DND-41 (cell line): ENCODE data around the gene MPST.

Experiments
- ATAC-seq: fragments of 200-7000 bp; cut with Tn5 transposase; 3 replicates; pipeline ENCODE4 v1.9.1; 2021; ENCODE audit warnings: low read depth; ENCODE audit not compliant: insufficient read depth
- DNase-seq: peaks from one replicate; pipeline ENCODE4 v3.0.0-alpha.2; 2020
- H2AFZ ChIP-seq: 2 replicates; pipeline ENCODE4 v1.6.0; 2012; ENCODE audit warnings: low read depth, low read length
- H3K27ac ChIP-seq: 2 replicates; pipeline ENCODE4 v1.5.1; 2012; ENCODE audit warnings: low read length, inconsistent platforms
- H3K27me3 ChIP-seq: fragments of 200-600 bp; sonication (generic); 2 replicates; pipeline ENCODE4 v1.6.0; 2012; ENCODE audit warnings: low read length, mild to moderate bottlenecking, inconsistent platforms; ENCODE audit not compliant: insufficient read depth, poor library complexity
- H3K36me3 ChIP-seq: 2 replicates; pipeline ENCODE4 v1.5.1; 2012; ENCODE audit warnings: low read length, inconsistent platforms; ENCODE audit not compliant: insufficient read depth
- H3K4me1 ChIP-seq: 2 replicates; pipeline ENCODE4 v1.5.1; 2012; ENCODE audit warnings: mild to moderate bottlenecking, low read length; ENCODE audit not compliant: insufficient read depth
- H3K4me2 ChIP-seq: 2 replicates; pipeline ENCODE4 v1.6.0; 2012; ENCODE audit warnings: mild to moderate bottlenecking, moderate library complexity, low read length, inconsistent platforms; ENCODE audit not compliant: insufficient read depth
- H3K4me3 ChIP-seq, 2 experiments: fragments of 200-600 bp in 1 of 2; shearing (Covaris generic) in 1 of 2; 2 replicates each; pipeline ENCODE4 v1.5.1; 2012 to 2016; ENCODE audit warnings: inconsistent platforms in 2 of 2, low read length in 2 of 2, mild to moderate bottlenecking in 2 of 2, low read depth in 1 of 2, moderate library complexity in 1 of 2
- H3K79me2 ChIP-seq: 2 replicates; pipeline ENCODE4 v1.6.0; 2012; ENCODE audit warnings: low read length, inconsistent platforms; ENCODE audit not compliant: insufficient read depth
- H3K9ac ChIP-seq: 2 replicates; pipeline ENCODE4 v1.6.0; 2012; ENCODE audit warnings: low read depth, mild to moderate bottlenecking, inconsistent platforms, low read length, moderate library complexity
- H3K9me3 ChIP-seq: 2 replicates; pipeline ENCODE4 v1.5.1; 2012; ENCODE audit warnings: low read length, moderate library complexity, mild to moderate bottlenecking, inconsistent platforms; ENCODE audit not compliant: insufficient read depth, severe bottlenecking
- H4K20me1 ChIP-seq: 2 replicates; pipeline ENCODE4 v1.6.0; 2012; ENCODE audit warnings: low read length; ENCODE audit not compliant: insufficient read depth
- EZH2 ChIP-seq: IDR thresholded peaks from 3 replicates; pipeline ENCODE4 v1.6.1; 2012; ENCODE audit warnings: borderline replicate concordance, low read depth, mild to moderate bottlenecking, moderate library complexity, low read length, inconsistent platforms; ENCODE audit not compliant: severe bottlenecking
- TF ChIP-seq, protein P1 (sequence below): IDR thresholded peaks from 2 replicates; pipeline ENCODE4 v1.5.1; 2012; ENCODE audit warnings: borderline replicate concordance, low read length, moderate library complexity, mild to moderate bottlenecking; ENCODE audit not compliant: poor library complexity, severe bottlenecking; ENCODE audit errors: extremely low read depth

The MPST gene

DNA sequence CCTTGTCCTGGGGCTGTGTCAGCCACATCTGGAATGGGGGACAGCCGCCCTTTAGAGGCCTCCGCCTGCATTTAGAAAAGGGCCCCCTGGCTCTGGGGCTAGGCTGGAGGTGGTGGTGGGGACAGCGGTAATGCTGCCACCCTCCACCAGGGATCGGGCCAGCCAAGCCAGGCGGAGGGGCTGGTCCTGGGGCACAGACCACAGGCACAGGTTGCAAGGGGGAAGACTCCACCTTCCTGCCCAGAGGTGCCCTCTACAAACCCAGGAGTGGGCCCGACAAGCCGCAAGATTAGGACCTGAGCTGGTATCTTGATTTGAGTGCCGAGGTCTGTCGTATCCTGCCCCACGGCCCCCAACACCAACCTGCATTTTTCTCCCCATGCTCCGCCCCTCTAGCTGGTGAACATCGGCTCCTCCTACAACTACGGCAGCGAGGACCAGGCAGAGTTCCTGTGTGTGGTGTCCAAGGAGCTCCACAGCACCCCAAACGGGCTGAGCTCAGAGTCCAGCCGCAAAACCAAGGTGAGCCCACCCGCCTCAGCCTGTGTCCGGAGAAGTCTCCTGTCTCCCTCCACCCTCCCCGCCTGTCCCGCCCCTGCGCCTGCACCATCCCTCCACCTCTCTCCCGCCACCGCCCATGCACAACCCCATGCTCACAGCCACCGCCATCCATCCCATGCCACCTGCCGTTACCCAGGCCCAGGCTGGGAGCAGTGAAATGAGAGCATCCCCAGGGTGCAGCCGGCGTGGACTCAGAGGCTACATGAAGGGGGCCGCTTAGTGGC, 39.6 kb downstream of the MPST start:
- H3K4me3 ChIP-seq = no peak overlapping the region
- no peak for TF ChIP-seq EZH2
- TF ChIP-seq, protein P1, sequence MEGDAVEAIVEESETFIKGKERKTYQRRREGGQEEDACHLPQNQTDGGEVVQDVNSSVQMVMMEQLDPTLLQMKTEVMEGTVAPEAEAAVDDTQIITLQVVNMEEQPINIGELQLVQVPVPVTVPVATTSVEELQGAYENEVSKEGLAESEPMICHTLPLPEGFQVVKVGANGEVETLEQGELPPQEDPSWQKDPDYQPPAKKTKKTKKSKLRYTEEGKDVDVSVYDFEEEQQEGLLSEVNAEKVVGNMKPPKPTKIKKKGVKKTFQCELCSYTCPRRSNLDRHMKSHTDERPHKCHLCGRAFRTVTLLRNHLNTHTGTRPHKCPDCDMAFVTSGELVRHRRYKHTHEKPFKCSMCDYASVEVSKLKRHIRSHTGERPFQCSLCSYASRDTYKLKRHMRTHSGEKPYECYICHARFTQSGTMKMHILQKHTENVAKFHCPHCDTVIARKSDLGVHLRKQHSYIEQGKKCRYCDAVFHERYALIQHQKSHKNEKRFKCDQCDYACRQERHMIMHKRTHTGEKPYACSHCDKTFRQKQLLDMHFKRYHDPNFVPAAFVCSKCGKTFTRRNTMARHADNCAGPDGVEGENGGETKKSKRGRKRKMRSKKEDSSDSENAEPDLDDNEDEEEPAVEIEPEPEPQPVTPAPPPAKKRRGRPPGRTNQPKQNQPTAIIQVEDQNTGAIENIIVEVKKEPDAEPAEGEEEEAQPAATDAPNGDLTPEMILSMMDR = no peak
- no peak overlapping the region for H2AFZ ChIP-seq
- DNase-seq (no peak), ATAC-seq (no peak)
- no peaks in the 10 kb centered on the region for H3K4me1 ChIP-seq
- H3K36me3 ChIP-seq = peaks cover 57% of the 10 kb centered on the region
- H3K79me2 ChIP-seq = no peaks in the 10 kb centered on the region
- no peaks in the 10 kb centered on the region for H3K9me3 ChIP-seq
- H3K9ac ChIP-seq = no peak overlapping the region
- H3K27ac ChIP-seq = no peak overlapping the region
- peaks cover 5% of the 10 kb centered on the region for H4K20me1 ChIP-seq
- H3K4me2 ChIP-seq = no peak overlapping the region
- no peaks in the 10 kb centered on the region for H3K27me3 ChIP-seq

DNA sequence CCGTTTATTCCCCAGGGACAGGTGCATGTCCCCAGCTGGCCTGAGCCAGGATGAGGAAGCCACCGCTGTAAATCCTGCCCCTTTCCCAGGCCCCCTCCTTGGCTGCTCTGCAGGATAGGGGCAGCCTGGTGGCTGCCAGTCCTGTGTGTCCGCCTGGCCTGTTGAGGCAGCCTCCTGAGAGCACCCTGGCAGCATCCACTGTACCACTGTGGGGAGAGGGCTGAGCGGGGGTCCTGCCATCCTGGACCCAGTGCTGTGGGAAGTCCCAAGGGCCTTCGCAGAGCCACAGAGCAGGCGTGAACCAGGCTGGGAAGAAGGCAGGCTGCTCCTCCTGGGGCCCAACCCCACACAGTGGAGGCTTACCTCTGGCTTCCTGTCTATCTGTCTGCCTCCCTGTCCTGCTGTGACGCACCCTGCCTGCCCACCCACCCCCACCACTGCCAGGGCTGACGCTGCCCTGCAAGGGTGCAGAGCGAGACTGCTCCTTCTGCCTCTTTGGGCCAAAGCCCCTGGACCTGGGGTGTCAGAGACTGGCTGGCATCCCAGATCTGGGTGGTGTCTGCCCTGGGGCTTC, 40.4 kb downstream of the MPST start:
- ATAC-seq (peak; percentile 36; the same call in 2 of the 3 replicates), DNase-seq (no peak)
- H3K4me2 ChIP-seq = no peak overlapping the region
- H2AFZ ChIP-seq = no peak overlapping the region
- no peak overlapping the region for H3K9ac ChIP-seq
- H3K79me2 ChIP-seq = no peaks in the 10 kb centered on the region
- H4K20me1 ChIP-seq = peaks cover 9% of the 10 kb centered on the region
- no peak for TF ChIP-seq EZH2
- TF ChIP-seq, protein P1 = no peak
- no peak overlapping the region for H3K4me3 ChIP-seq
- H3K36me3 ChIP-seq = peaks cover 52% of the 10 kb centered on the region
- no peak overlapping the region for H3K27ac ChIP-seq
- no peaks in the 10 kb centered on the region for H3K9me3 ChIP-seq
- no peaks in the 10 kb centered on the region for H3K27me3 ChIP-seq
- no peaks in the 10 kb centered on the region for H3K4me1 ChIP-seq

DNA sequence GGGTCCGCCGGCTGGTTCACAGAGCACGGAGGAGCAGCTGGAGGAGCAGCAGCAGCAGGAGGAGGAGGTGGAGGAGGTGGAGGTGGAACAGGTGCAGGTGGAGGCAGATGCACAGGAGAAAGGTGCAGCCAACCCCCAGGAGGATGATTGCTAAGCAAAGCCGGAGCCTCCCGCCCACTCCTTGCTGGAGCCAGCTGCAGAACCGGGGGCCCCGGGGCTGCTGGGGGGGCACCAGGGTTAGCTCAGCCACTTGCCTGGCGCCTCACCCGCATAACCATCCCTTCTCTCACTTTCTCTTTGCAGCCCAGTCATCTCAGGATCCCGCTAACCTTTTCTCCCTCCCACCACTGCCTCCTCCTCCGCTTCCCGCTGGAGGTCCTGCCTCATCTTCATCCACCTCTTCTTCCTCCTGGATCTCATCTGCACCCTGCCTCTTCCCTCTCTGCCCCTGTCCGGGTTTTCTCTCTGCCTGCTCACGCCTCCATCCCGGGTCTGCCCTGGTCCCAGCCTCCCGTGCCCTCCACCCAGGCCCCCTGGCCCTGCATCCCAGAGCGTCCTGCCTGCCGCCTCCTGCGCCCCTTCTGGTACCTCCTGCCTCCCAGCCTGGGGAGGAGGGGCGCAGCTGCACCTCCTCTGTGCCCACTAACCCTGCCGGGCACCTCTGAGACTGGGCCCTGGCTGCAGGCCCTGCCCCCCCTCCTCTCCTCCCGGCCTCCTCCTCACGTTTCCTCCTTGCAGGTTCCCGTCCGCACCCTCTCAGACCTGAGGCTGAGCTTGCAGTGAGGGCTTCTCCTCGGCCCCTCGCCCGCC, 41.5 kb downstream of the MPST start:
- Histone ChIP-seq H3K9me3 (no peaks in the 10 kb centered on the region), H3K27ac (no peak overlapping the region), H3K4me1 (no peaks in the 10 kb centered on the region), H3K36me3 (peaks cover 42% of the 10 kb centered on the region), H3K27me3 (no peaks in the 10 kb centered on the region), H3K4me2 (no peak overlapping the region), H3K4me3 (no peak overlapping the region), H3K9ac (no peak overlapping the region), H3K79me2 (no peaks in the 10 kb centered on the region), H2AFZ (no peak overlapping the region), H4K20me1 (peaks cover 12% of the 10 kb centered on the region; the same call in 1 of the 2 replicates)
- no peak for DNase-seq
- TF ChIP-seq EZH2 = no peak
- TF ChIP-seq, protein P1 = no peak
- no peak for ATAC-seq
